ENCODE measurements around the gene CDH15.

The CDH15 gene

GRCh38 chr16:89210904-89211515, 39.5 kb downstream of the CDH15 start:
- H3K36me3 ChIP-seq = no peaks in the 10 kb centered on the region
- no peaks in the 10 kb centered on the region for H3K27me3 ChIP-seq (ENCODE audit: insufficient read depth, low read depth, severe bottlenecking)
- no peak for TF ChIP-seq CTCF (IDR thresholded peaks at IDR 0.05; ENCODE audit: low read depth, low read length)
- DNase-seq = peak; percentile 79
- peak overlapping the region; percentile 65 for H3K27ac ChIP-seq
- H3K9me3 ChIP-seq (ENCODE audit: severe bottlenecking) = no peaks in the 10 kb centered on the region
- no peak overlapping the region for H3K4me3 ChIP-seq (ENCODE audit: low read depth, low read length)

- peak; percentile 51 for DNase-seq
- Histone ChIP-seq H3K36me3 (no peaks in the 10 kb centered on the region), H3K27me3 (ENCODE audit: insufficient read depth, low read depth, severe bottlenecking) (no peaks in the 10 kb centered on the region), H3K4me3 (ENCODE audit: low read depth, low read length) (peak overlapping the region; percentile 83), H3K27ac (peak overlapping the region; percentile 76; the same call in 1 of the 2 replicates), H3K9me3 (ENCODE audit: severe bottlenecking) (no peaks in the 10 kb centered on the region)
- TF ChIP-seq CTCF (IDR thresholded peaks at IDR 0.05; ENCODE audit: low read depth, low read length) = peak; percentile 49
Observed at GRCh38 chr16:89216315-89217137, 45.0 kb downstream of the CDH15 start.

- Histone ChIP-seq H3K27me3 (ENCODE audit: insufficient read depth, low read depth, severe bottlenecking) (no peaks in the 10 kb centered on the region), H3K4me3 (ENCODE audit: low read depth, low read length) (peak overlapping the region; percentile 83), H3K27ac (peak overlapping the region; percentile 76), H3K36me3 (no peaks in the 10 kb centered on the region), H3K9me3 (ENCODE audit: severe bottlenecking) (no peaks in the 10 kb centered on the region)
- DNase-seq = no peak
- no peak for TF ChIP-seq CTCF (IDR thresholded peaks at IDR 0.05; ENCODE audit: low read depth, low read length)
Observed at GRCh38 chr16:89217138-89217387, 45.5 kb downstream of the CDH15 start.

- H3K27ac ChIP-seq = peak within 1 kb of the TSS; percentile 76
- H3K4me3 ChIP-seq (ENCODE audit: low read depth, low read length) = peak within 1 kb of the TSS; percentile 83
- TF ChIP-seq CTCF (IDR thresholded peaks at IDR 0.05; ENCODE audit: low read depth, low read length) = no peak
- H3K36me3 ChIP-seq = no peaks in the 10 kb centered on the region
- DNase-seq = peak; percentile 55
- H3K9me3 ChIP-seq (ENCODE audit: severe bottlenecking) = no peaks in the 10 kb centered on the region
- H3K27me3 ChIP-seq (ENCODE audit: insufficient read depth, low read depth, severe bottlenecking) = no peaks in the 10 kb centered on the region
Observed at GRCh38 chr16:89217388-89218191, 46.0 kb downstream of the CDH15 start, which contains the start of gene ZNF778. TSS of gene ZNF778 (plus strand) at chr16:89217703. CDS start at chr16:89221128, 3,425 bp downstream.

- H3K27me3 ChIP-seq (ENCODE audit: insufficient read depth, low read depth, severe bottlenecking) = no peaks in the 10 kb centered on the region
- H3K9me3 ChIP-seq (ENCODE audit: severe bottlenecking) = no peaks in the 10 kb centered on the region
- no peak for TF ChIP-seq CTCF (IDR thresholded peaks at IDR 0.05; ENCODE audit: low read depth, low read length)
- no peaks in the 10 kb centered on the region for H3K36me3 ChIP-seq
- H3K27ac ChIP-seq = no peak overlapping the region
- no peak for DNase-seq
- H3K4me3 ChIP-seq (ENCODE audit: low read depth, low read length) = no peak overlapping the region
Observed at GRCh38 chr16:89219365-89219764, 47.8 kb downstream of the CDH15 start.
